Naive thymus-derived CD8-positive, alpha-beta T cell (primary cell): ENCODE data around the gene EYA4. TPM values are rescaled to one million over a fixed set of nuclear protein-coding genes. Genes with fewer than 3 reads are reported as not detected.

Source experiments
- ATAC-seq, 2 donors: fragments of 150-1000 bp; cut with Tn5 transposase in 1 of 2; sonication (Bioruptor Pico), chemical (Tn5 transposase) in 1 of 2; 1 replicate in 1 of 2; 2 replicates in 1 of 2; pipeline ENCODE4 v1.10.0; 2021; ENCODE audit warnings: mild to moderate bottlenecking in 2 of 2, moderate library complexity in 2 of 2
- POLR2A ChIA-PET: fragments of 350-600 bp; sonication (Branson Sonifier 250); formaldehyde crosslinking; loops from one replicate; lab custom pipeline; 2021; ENCODE audit warnings: antibody characterized with exemption; lab: Charles Lee
- DNase-seq, 10 donors: peaks; one replicate each; pipeline versions ENCODE4 v3.0.0 to v3.0.0-alpha.2; 2020 to 2022
- H3K27ac Mint-ChIP-seq, 10 donors: one replicate each; pipeline ENCODE4 v1.8.0; 2020 to 2022; ENCODE audit warnings: mild to moderate bottlenecking in 10 of 10, mixed read lengths in 10 of 10, moderate library complexity in 4 of 10, inconsistent platforms in 1 of 10
- H3K27me3 Mint-ChIP-seq, 5 donors: one replicate each; pipeline ENCODE4 v1.8.0; 2021 to 2022; ENCODE audit warnings: mixed read lengths in 5 of 5
- H3K36me3 Mint-ChIP-seq, 3 donors: one replicate each; pipeline ENCODE4 v1.8.0; 2020 to 2022; ENCODE audit warnings: mixed read lengths in 3 of 3, mild to moderate bottlenecking in 2 of 3, inconsistent platforms in 1 of 3
- H3K4me1 Mint-ChIP-seq, 4 donors: one replicate each; pipeline ENCODE4 v1.8.0; 2021 to 2022; ENCODE audit warnings: mixed read lengths in 4 of 4
- H3K4me3 Mint-ChIP-seq, 10 donors: one replicate each; pipeline ENCODE4 v1.8.0; 2020 to 2022; ENCODE audit warnings: mild to moderate bottlenecking in 10 of 10, mixed read lengths in 10 of 10, moderate library complexity in 6 of 10, inconsistent platforms in 1 of 10
- H3K9me3 Mint-ChIP-seq, 9 donors: one replicate each; pipeline ENCODE4 v1.8.0; 2020 to 2022; ENCODE audit warnings: mixed read lengths in 9 of 9, mild to moderate bottlenecking in 3 of 9, inconsistent platforms in 1 of 9, moderate library complexity in 1 of 9
- polyA plus RNA-seq, 3 donors: library from polyadenylated mRNA; unstranded; fragments of 300-500 nt; fragmentation: Illumina TruSeq; gene quantifications; one replicate each; pipeline ENCODE4 v1.2.3, GENCODE V29; 2021
- total RNA-seq, 8 experiments: library from RNA in 2 of 8; stranded (reverse) in 2 of 8; gene quantifications; one replicate each; pipeline ENCODE4 v1.2.3 and lab custom pipeline; 2021 to 2026

Gene EYA4
- total and polyA plus RNA-seq, 5 experiments from 2014 or later = not detected

GRCh38 chr6:133432021-133432989, 191.1 kb downstream of the EYA4 start:
- no peaks in the 10 kb centered on the region for H3K36me3 Mint-ChIP-seq
- H3K9me3 Mint-ChIP-seq = peaks cover 0 to 7% (median 1%) of the 10 kb centered on the region in 9 donors
- no peak overlapping the region for H3K4me3 Mint-ChIP-seq
- POLR2A ChIA-PET = no interaction called here
- H3K27ac Mint-ChIP-seq = no peak overlapping the region
- no peaks in the 10 kb centered on the region for H3K4me1 Mint-ChIP-seq
- ATAC-seq = no peak
- no peak for DNase-seq
- H3K27me3 Mint-ChIP-seq = peaks cover 0 to 9% (median 0%) of the 10 kb centered on the region in 5 donors

GRCh38 chr6:133435065-133435728, 194.0 kb downstream of the EYA4 start:
- Mint-ChIP-seq H3K27ac (no peak overlapping the region), H3K36me3 (no peaks in the 10 kb centered on the region), H3K9me3 (peaks cover 0 to 4% (median 0%) of the 10 kb centered on the region in 9 donors), H3K4me1 (no peaks in the 10 kb centered on the region), H3K27me3 (peaks cover 0 to 9% (median 0%) of the 10 kb centered on the region in 5 donors), H3K4me3 (no peak overlapping the region)
- POLR2A ChIA-PET = no interaction called here
- DNase-seq = no peak
- no peak for ATAC-seq

GRCh38 chr6:133436652-133437051, 195.5 kb downstream of the EYA4 start:
- no peak for DNase-seq
- peaks cover 0 to 2% (median 0%) of the 10 kb centered on the region in 9 donors for H3K9me3 Mint-ChIP-seq
- ATAC-seq = no peak
- no peak overlapping the region for H3K27ac Mint-ChIP-seq
- H3K4me1 Mint-ChIP-seq = no peaks in the 10 kb centered on the region
- peaks cover 0 to 9% (median 0%) of the 10 kb centered on the region in 5 donors for H3K27me3 Mint-ChIP-seq
- POLR2A ChIA-PET = no interaction called here
- no peak overlapping the region for H3K4me3 Mint-ChIP-seq
- no peaks in the 10 kb centered on the region for H3K36me3 Mint-ChIP-seq

- H3K36me3 Mint-ChIP-seq = no peaks in the 10 kb centered on the region
- H3K27ac Mint-ChIP-seq = no peak overlapping the region
- no peak overlapping the region for H3K4me3 Mint-ChIP-seq
- ATAC-seq = no peak
- H3K9me3 Mint-ChIP-seq = peaks cover 0 to 2% (median 0%) of the 10 kb centered on the region in 9 donors
- H3K27me3 Mint-ChIP-seq = peaks cover 0 to under 1% (median 0%) of the 10 kb centered on the region in 5 donors
- POLR2A ChIA-PET = no interaction called here
- H3K4me1 Mint-ChIP-seq = no peaks in the 10 kb centered on the region
- DNase-seq = no peak
Observed at GRCh38 chr6:133441491-133441890, 200.3 kb downstream of the EYA4 start.

GRCh38 chr6:133446789-133447188, 205.6 kb downstream of the EYA4 start:
- no peak for ATAC-seq
- no peak overlapping the region for H3K4me3 Mint-ChIP-seq
- POLR2A ChIA-PET = no interaction called here
- H3K36me3 Mint-ChIP-seq = no peaks in the 10 kb centered on the region
- no peak for DNase-seq
- H3K27ac Mint-ChIP-seq = no peak overlapping the region
- H3K4me1 Mint-ChIP-seq = no peaks in the 10 kb centered on the region
- no peaks in the 10 kb centered on the region for H3K27me3 Mint-ChIP-seq
- H3K9me3 Mint-ChIP-seq = no peaks in the 10 kb centered on the region

GRCh38 chr6:133447924-133448323, 206.8 kb downstream of the EYA4 start:
- POLR2A ChIA-PET = no interaction called here
- DNase-seq = no peak
- Mint-ChIP-seq H3K9me3 (no peaks in the 10 kb centered on the region), H3K4me1 (no peaks in the 10 kb centered on the region), H3K36me3 (no peaks in the 10 kb centered on the region), H3K27ac (no peak overlapping the region), H3K27me3 (no peaks in the 10 kb centered on the region), H3K4me3 (no peak overlapping the region)
- no peak for ATAC-seq

- Mint-ChIP-seq H3K9me3 (no peaks in the 10 kb centered on the region), H3K27me3 (peaks cover 0 to 2% (median 0%) of the 10 kb centered on the region in 5 donors), H3K36me3 (no peaks in the 10 kb centered on the region), H3K4me3 (no peak overlapping the region), H3K4me1 (no peaks in the 10 kb centered on the region), H3K27ac (no peak overlapping the region)
- no peak for ATAC-seq
- POLR2A ChIA-PET = no interaction called here
- no peak for DNase-seq
Observed at GRCh38 chr6:133456439-133456838, 215.3 kb downstream of the EYA4 start.

- no peaks in the 10 kb centered on the region for H3K9me3 Mint-ChIP-seq
- ATAC-seq = no peak
- H3K4me1 Mint-ChIP-seq = no peaks in the 10 kb centered on the region
- no peaks in the 10 kb centered on the region for H3K36me3 Mint-ChIP-seq
- H3K4me3 Mint-ChIP-seq = no peak overlapping the region
- no peak overlapping the region for H3K27ac Mint-ChIP-seq
- DNase-seq = no peak
- peaks cover 0 to 2% (median 0%) of the 10 kb centered on the region in 5 donors for H3K27me3 Mint-ChIP-seq
- POLR2A ChIA-PET = no interaction called here
Observed at GRCh38 chr6:133456944-133457343, 215.8 kb downstream of the EYA4 start.

GRCh38 chr6:133460101-133460500, 218.9 kb downstream of the EYA4 start:
- no peaks in the 10 kb centered on the region for H3K9me3 Mint-ChIP-seq
- POLR2A ChIA-PET = no interaction called here
- H3K27me3 Mint-ChIP-seq = peaks cover 0 to 5% (median 0%) of the 10 kb centered on the region in 5 donors
- no peaks in the 10 kb centered on the region for H3K4me1 Mint-ChIP-seq
- no peak overlapping the region for H3K4me3 Mint-ChIP-seq
- H3K36me3 Mint-ChIP-seq = no peaks in the 10 kb centered on the region
- H3K27ac Mint-ChIP-seq = no peak overlapping the region
- ATAC-seq (no peak), DNase-seq (no peak)

- POLR2A ChIA-PET = no interaction called here
- Mint-ChIP-seq H3K27me3 (peaks cover 2 to 11% (median 3%) of the 10 kb centered on the region in 5 donors), H3K36me3 (no peaks in the 10 kb centered on the region), H3K4me3 (no peak overlapping the region), H3K27ac (no peak overlapping the region), H3K9me3 (peaks cover 0 to 6% (median 0%) of the 10 kb centered on the region in 9 donors), H3K4me1 (no peaks in the 10 kb centered on the region)
- DNase-seq (no peak), ATAC-seq (no peak)
Observed at GRCh38 chr6:133463790-133464189, 222.6 kb downstream of the EYA4 start.

GRCh38 chr6:133466680-133467079, 225.5 kb downstream of the EYA4 start:
- H3K4me1 Mint-ChIP-seq = no peaks in the 10 kb centered on the region
- no peak overlapping the region for H3K4me3 Mint-ChIP-seq
- no peak overlapping the region for H3K27ac Mint-ChIP-seq
- no peak for ATAC-seq
- peaks cover 0 to 13% (median 0%) of the 10 kb centered on the region in 9 donors for H3K9me3 Mint-ChIP-seq
- H3K27me3 Mint-ChIP-seq = peaks cover 2 to 11% (median 3%) of the 10 kb centered on the region in 5 donors
- DNase-seq = no peak
- POLR2A ChIA-PET = no interaction called here
- no peaks in the 10 kb centered on the region for H3K36me3 Mint-ChIP-seq

GRCh38 chr6:133467231-133467981, 226.2 kb downstream of the EYA4 start:
- H3K4me1 Mint-ChIP-seq = no peaks in the 10 kb centered on the region
- DNase-seq (no peak), ATAC-seq (no peak)
- H3K36me3 Mint-ChIP-seq = no peaks in the 10 kb centered on the region
- peaks cover 0 to 13% (median 0%) of the 10 kb centered on the region in 9 donors for H3K9me3 Mint-ChIP-seq
- peaks cover 2 to 11% (median 3%) of the 10 kb centered on the region in 5 donors for H3K27me3 Mint-ChIP-seq
- no peak overlapping the region for H3K4me3 Mint-ChIP-seq
- no peak overlapping the region for H3K27ac Mint-ChIP-seq
- POLR2A ChIA-PET = no interaction called here
